ENCODE results near the gene ERI3. TPM values are rescaled to one million over a fixed set of nuclear protein-coding genes. Genes with fewer than 3 reads are reported as not detected.

Gene ERI3
- polyA plus RNA-seq, 3 donors: 26.4 to 35.0 (median 26.6) TPM

DNA sequence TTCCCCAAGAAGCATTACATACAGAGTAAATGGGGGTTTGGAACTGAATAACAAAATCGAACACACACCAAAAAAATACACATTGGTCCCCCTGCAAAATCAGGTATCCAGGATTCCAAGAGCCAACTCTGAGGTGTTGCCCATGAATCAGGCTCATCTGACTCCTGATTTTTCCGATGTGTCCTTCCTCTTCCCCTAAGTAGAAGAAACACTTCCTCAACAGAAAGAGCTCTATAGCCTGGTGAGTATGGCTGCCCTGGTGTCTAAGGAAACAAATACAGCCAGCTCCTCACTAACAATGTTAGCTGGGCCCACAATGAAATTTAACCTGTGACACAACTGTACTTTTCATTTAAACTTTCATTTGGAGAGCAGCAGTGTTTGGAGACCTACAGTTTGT, 33.6 kb downstream of the ERI3 start:
- no peaks in the 10 kb centered on the region for H3K9me3 Mint-ChIP-seq
- TF ChIP-seq, protein P1, sequence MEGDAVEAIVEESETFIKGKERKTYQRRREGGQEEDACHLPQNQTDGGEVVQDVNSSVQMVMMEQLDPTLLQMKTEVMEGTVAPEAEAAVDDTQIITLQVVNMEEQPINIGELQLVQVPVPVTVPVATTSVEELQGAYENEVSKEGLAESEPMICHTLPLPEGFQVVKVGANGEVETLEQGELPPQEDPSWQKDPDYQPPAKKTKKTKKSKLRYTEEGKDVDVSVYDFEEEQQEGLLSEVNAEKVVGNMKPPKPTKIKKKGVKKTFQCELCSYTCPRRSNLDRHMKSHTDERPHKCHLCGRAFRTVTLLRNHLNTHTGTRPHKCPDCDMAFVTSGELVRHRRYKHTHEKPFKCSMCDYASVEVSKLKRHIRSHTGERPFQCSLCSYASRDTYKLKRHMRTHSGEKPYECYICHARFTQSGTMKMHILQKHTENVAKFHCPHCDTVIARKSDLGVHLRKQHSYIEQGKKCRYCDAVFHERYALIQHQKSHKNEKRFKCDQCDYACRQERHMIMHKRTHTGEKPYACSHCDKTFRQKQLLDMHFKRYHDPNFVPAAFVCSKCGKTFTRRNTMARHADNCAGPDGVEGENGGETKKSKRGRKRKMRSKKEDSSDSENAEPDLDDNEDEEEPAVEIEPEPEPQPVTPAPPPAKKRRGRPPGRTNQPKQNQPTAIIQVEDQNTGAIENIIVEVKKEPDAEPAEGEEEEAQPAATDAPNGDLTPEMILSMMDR (IDR thresholded peaks at IDR 0.05): no peak
- Histone ChIP-seq H3K27ac (ENCODE audit: low read depth in 1 of 2, low read length in 2 of 2) (no peak overlapping the region), H3K27me3 (ENCODE audit: control insufficient read depth in 2 of 2, insufficient read depth in 2 of 2, low read length in 2 of 2) (no peaks in the 10 kb centered on the region), H3K36me3 (replicated peaks in 1 of 2; ENCODE audit: control insufficient read depth in 1 of 2, insufficient read depth in 2 of 2, low read length in 2 of 2) (peaks cover 20 to 46% of the 10 kb centered on the region in 2 donors), H3K9me3 (replicated peaks in 1 of 2; ENCODE audit: control insufficient read depth in 1 of 2, insufficient read depth in 1 of 2, low read length in 2 of 2) (no peaks in the 10 kb centered on the region), H3K79me2 (ENCODE audit: insufficient read depth, low read length) (no peaks in the 10 kb centered on the region), H3K4me1 (ENCODE audit: control insufficient read depth in 1 of 2, insufficient read depth in 2 of 2, low read length in 2 of 2) (no peaks in the 10 kb centered on the region), H3K4me2 (replicated peaks; ENCODE audit: extremely low read depth, low read length, poor library complexity, severe bottlenecking) (no peak overlapping the region), H3K4me3 (replicated peaks in 1 of 3; ENCODE audit: low read depth in 2 of 3, low read length in 3 of 3) (no peak overlapping the region), H4K20me1 (ENCODE audit: insufficient read depth, low read length) (no peaks in the 10 kb centered on the region), H3K9ac (ENCODE audit: insufficient read depth, low read length, poor library complexity, severe bottlenecking) (no peak overlapping the region), H2AFZ (ENCODE audit: insufficient read depth, low read depth, low read length, poor library complexity, severe bottlenecking) (no peak overlapping the region)
- no peak overlapping the region for H3K4me3 Mint-ChIP-seq
- no peak overlapping the region for H3K27ac Mint-ChIP-seq
- no peaks in the 10 kb centered on the region for H3K27me3 Mint-ChIP-seq (ENCODE audit: low read depth in 3 of 3)
- H3K4me1 Mint-ChIP-seq: no peaks in the 10 kb centered on the region
- intact Hi-C loops (cut with micrococcal nuclease): no loop called here
- peaks cover 40 to 41% of the 10 kb centered on the region in 2 donors for H3K36me3 Mint-ChIP-seq
- no peak for DNase-seq
- WGBS (ENCODE audit: insufficient coverage): no CpG with 5 or more reads among the region's 2 CpGs

DNA sequence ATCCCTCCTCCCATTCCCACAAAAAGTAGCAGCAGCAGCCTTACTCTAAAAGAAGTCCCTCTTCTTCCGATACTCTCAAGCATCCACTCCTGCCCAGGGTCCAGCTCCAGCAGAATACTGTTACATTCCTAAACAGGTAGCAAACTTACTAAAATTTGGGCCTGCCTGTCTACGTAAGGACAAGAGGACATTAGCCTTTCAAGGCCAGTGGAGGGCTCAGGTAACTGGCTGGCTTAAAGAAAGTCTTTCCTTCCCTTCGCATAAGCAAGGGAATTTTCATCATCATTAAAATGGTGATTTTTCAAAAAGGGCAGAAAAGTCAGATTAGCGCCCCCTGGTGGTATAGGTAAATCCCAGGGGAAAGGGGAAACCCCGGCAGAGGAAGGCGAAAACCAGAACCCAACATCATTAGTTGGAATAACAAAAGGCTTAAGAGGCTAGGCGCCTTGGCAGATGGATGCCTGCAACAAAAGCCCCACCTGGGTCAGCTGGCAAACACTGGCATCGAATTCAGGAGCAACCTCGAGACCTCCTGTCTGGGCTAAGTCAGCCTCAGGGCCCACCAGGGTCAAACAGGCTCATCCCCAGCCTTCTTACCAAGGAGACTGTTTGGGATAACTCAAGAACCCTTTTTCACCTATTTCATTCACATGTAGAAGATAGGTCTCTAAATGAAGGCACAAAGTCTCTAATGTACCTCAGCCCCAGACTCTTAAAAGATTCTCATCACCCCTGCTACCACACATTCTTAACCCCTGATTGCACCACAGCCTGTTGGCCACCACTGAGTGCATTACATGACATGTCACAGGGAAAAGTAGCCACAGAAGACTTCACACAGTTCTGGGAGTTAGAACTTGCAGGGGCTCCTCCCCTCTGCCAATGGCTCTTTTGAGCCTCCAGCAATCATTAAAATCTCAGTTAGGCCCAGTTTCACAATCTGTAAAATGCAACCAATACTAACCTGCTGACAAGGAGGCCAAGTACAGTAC, 36.7 kb downstream of the ERI3 start:
- no peaks in the 10 kb centered on the region for H3K27me3 Mint-ChIP-seq (ENCODE audit: low read depth in 3 of 3)
- no peak overlapping the region for H3K4me3 Mint-ChIP-seq
- WGBS (ENCODE audit: insufficient coverage): 73% methylated on average over 4 of the region's 9 CpGs
- Histone ChIP-seq H3K27me3 (ENCODE audit: control insufficient read depth in 2 of 2, insufficient read depth in 2 of 2, low read length in 2 of 2) (no peaks in the 10 kb centered on the region), H3K9ac (ENCODE audit: insufficient read depth, low read length, poor library complexity, severe bottlenecking) (no peak overlapping the region), H3K9me3 (replicated peaks in 1 of 2; ENCODE audit: control insufficient read depth in 1 of 2, insufficient read depth in 1 of 2, low read length in 2 of 2) (no peaks in the 10 kb centered on the region), H4K20me1 (ENCODE audit: insufficient read depth, low read length) (no peaks in the 10 kb centered on the region), H3K27ac (ENCODE audit: low read depth in 1 of 2, low read length in 2 of 2) (no peak overlapping the region), H3K4me3 (replicated peaks in 1 of 3; ENCODE audit: low read depth in 2 of 3, low read length in 3 of 3) (no peak overlapping the region), H3K79me2 (ENCODE audit: insufficient read depth, low read length) (no peaks in the 10 kb centered on the region), H3K4me1 (ENCODE audit: control insufficient read depth in 1 of 2, insufficient read depth in 2 of 2, low read length in 2 of 2) (no peaks in the 10 kb centered on the region), H2AFZ (ENCODE audit: insufficient read depth, low read depth, low read length, poor library complexity, severe bottlenecking) (no peak overlapping the region), H3K4me2 (replicated peaks; ENCODE audit: extremely low read depth, low read length, poor library complexity, severe bottlenecking) (no peak overlapping the region), H3K36me3 (replicated peaks in 1 of 2; ENCODE audit: control insufficient read depth in 1 of 2, insufficient read depth in 2 of 2, low read length in 2 of 2) (peaks cover 27 to 63% of the 10 kb centered on the region in 2 donors)
- intact Hi-C loops (cut with micrococcal nuclease): loop anchor here (1.0 to 5.0 kb wide), 2 partner anchors 101 kb away; no protein-coding TSS in a partner anchor
- H3K4me1 Mint-ChIP-seq: no peaks in the 10 kb centered on the region
- H3K36me3 Mint-ChIP-seq: peaks cover 43 to 51% of the 10 kb centered on the region in 2 donors
- no peaks in the 10 kb centered on the region for H3K9me3 Mint-ChIP-seq
- TF ChIP-seq, protein P1 (IDR thresholded peaks at IDR 0.05): peak; percentile 91
- peak; percentile 36 to 55 (median 53) for DNase-seq
- peak overlapping the region in 1 of 7 donors; percentile 5 for H3K27ac Mint-ChIP-seq
